ENCODE measurements around the gene HLA-DRB5.
A peak's percentile ranks its signal among the peaks of the same experiment; 100 is the strongest.
"Not testable (repeated sequence)": the region's sequence is repeated elsewhere in the genome, so short reads cannot be mapped to it uniquely, and the experiment has no call there.

Gene HLA-DRB5

GRCh38 chr6:32529697-32530430 lies at the start of gene HLA-DRB5:
TSS of gene HLA-DRB5 (minus strand) at chr6:32530287. CDS start at chr6:32530224, 63 bp downstream.
- no peaks in the 10 kb centered on the region for H3K9me3 Mint-ChIP-seq
- ATAC-seq (peak; percentile 80), DNase-seq (ENCODE audit: low spot score in 2 of 2) (peak; percentile 9 to 76)
- peaks cover 7% of the 10 kb centered on the region for H3K36me3 Mint-ChIP-seq
- peak within 1 kb of the TSS; percentile 66 for H3K4me3 Mint-ChIP-seq
- H3K27ac Mint-ChIP-seq = peak within 1 kb of the TSS; percentile 81
- H3K4me1 Mint-ChIP-seq = peaks cover 23% of the 10 kb centered on the region

- no peak for DNase-seq (ENCODE audit: low spot score in 2 of 2)
- no peak overlapping the region for H3K27ac Mint-ChIP-seq
- peaks cover 21% of the 10 kb centered on the region for H3K4me1 Mint-ChIP-seq
- peaks cover 70% of the 10 kb centered on the region for H3K36me3 Mint-ChIP-seq
- no peak overlapping the region for H3K4me3 Mint-ChIP-seq
- no peaks in the 10 kb centered on the region for H3K9me3 Mint-ChIP-seq
- ATAC-seq = no peak
These were observed 48.9 kb upstream of the HLA-DRB5 start for GRCh38 chr6:32578962-32579361.

- not testable (repeated sequence) for DNase-seq (ENCODE audit: low spot score in 2 of 2); H3K9me3 Mint-ChIP-seq; ATAC-seq; H3K4me3 Mint-ChIP-seq; H3K27ac Mint-ChIP-seq
- H3K4me1 Mint-ChIP-seq = peaks cover 14% of the 10 kb centered on the region
- peaks cover 61% of the 10 kb centered on the region for H3K36me3 Mint-ChIP-seq
These were observed 47.4 kb upstream of the HLA-DRB5 start for GRCh38 chr6:32577493-32577892.

- H3K4me3 Mint-ChIP-seq = no peak overlapping the region
- H3K36me3 Mint-ChIP-seq = peaks cover 48% of the 10 kb centered on the region
- peaks cover 12% of the 10 kb centered on the region for H3K4me1 Mint-ChIP-seq
- DNase-seq (ENCODE audit: low spot score in 2 of 2) (no peak), ATAC-seq (no peak)
- H3K27ac Mint-ChIP-seq = no peak overlapping the region
- H3K9me3 Mint-ChIP-seq = no peaks in the 10 kb centered on the region
These were observed 46.2 kb upstream of the HLA-DRB5 start for GRCh38 chr6:32576250-32576649.

- Mint-ChIP-seq H3K4me3 (no peak overlapping the region), H3K4me1 (peaks cover 16% of the 10 kb centered on the region), H3K27ac (no peak overlapping the region), H3K36me3 (no peaks in the 10 kb centered on the region), H3K9me3 (no peaks in the 10 kb centered on the region)
- DNase-seq (ENCODE audit: low spot score in 2 of 2) (no peak), ATAC-seq (no peak)
These were observed 40.3 kb upstream of the HLA-DRB5 start for GRCh38 chr6:32570363-32570905.

- H3K27ac Mint-ChIP-seq = peak overlapping the region; percentile 79
These were observed 38.5 kb upstream of the HLA-DRB5 start for GRCh38 chr6:32568561-32568960.

GRCh38 chr6:32566957-32567356 lies 36.9 kb upstream of the HLA-DRB5 start:
- Mint-ChIP-seq H3K9me3 (no peaks in the 10 kb centered on the region), H3K4me3 (no peak overlapping the region), H3K4me1 (peaks cover 16% of the 10 kb centered on the region), H3K27ac (no peak overlapping the region), H3K36me3 (no peaks in the 10 kb centered on the region)
- ATAC-seq (no peak), DNase-seq (ENCODE audit: low spot score in 2 of 2) (no peak)

More at GRCh38 chr6:32568561-32568960, 38.5 kb upstream of the HLA-DRB5 start:
- ATAC-seq = peak; percentile 60
- no peak for DNase-seq (ENCODE audit: low spot score in 2 of 2)
- H3K4me3 Mint-ChIP-seq = peak overlapping the region; percentile 46
- peaks cover 16% of the 10 kb centered on the region for H3K4me1 Mint-ChIP-seq
- no peaks in the 10 kb centered on the region for H3K36me3 Mint-ChIP-seq
- no peaks in the 10 kb centered on the region for H3K9me3 Mint-ChIP-seq

- DNase-seq (ENCODE audit: low spot score in 2 of 2) (no peak), ATAC-seq (no peak)
- Mint-ChIP-seq H3K27ac (no peak overlapping the region), H3K4me1 (peaks cover 16% of the 10 kb centered on the region), H3K36me3 (no peaks in the 10 kb centered on the region), H3K9me3 (no peaks in the 10 kb centered on the region), H3K4me3 (no peak overlapping the region)
These were observed 35.4 kb upstream of the HLA-DRB5 start for GRCh38 chr6:32565511-32565910.

- ATAC-seq (no peak), DNase-seq (ENCODE audit: low spot score in 2 of 2) (no peak)
- Mint-ChIP-seq H3K27ac (no peak overlapping the region), H3K9me3 (no peaks in the 10 kb centered on the region), H3K36me3 (peaks cover 7% of the 10 kb centered on the region), H3K4me3 (no peak overlapping the region), H3K4me1 (peaks cover 6% of the 10 kb centered on the region)
These were observed 32.9 kb upstream of the HLA-DRB5 start for GRCh38 chr6:32562940-32563339.

- Mint-ChIP-seq H3K4me1 (peaks cover 6% of the 10 kb centered on the region), H3K9me3 (no peaks in the 10 kb centered on the region)
- no peak for ATAC-seq
These were observed 29.7 kb upstream of the HLA-DRB5 start for GRCh38 chr6:32559747-32560146.

GRCh38 chr6:32558426-32559057 lies 28.5 kb upstream of the HLA-DRB5 start:
- Mint-ChIP-seq H3K9me3 (no peaks in the 10 kb centered on the region), H3K36me3 (peaks cover 7% of the 10 kb centered on the region), H3K4me3 (no peak overlapping the region), H3K4me1 (peaks cover 6% of the 10 kb centered on the region), H3K27ac (no peak overlapping the region)
- ATAC-seq (no peak), DNase-seq (ENCODE audit: low spot score in 2 of 2) (no peak)

More at GRCh38 chr6:32559747-32560146, 29.7 kb upstream of the HLA-DRB5 start:
- Mint-ChIP-seq H3K4me3 (no peak overlapping the region), H3K36me3 (peaks cover 7% of the 10 kb centered on the region), H3K27ac (no peak overlapping the region)
- DNase-seq (ENCODE audit: low spot score in 2 of 2) = no peak

- Mint-ChIP-seq H3K4me3 (no peak overlapping the region), H3K27ac (no peak overlapping the region), H3K4me1 (peaks cover 6% of the 10 kb centered on the region), H3K36me3 (peaks cover 7% of the 10 kb centered on the region), H3K9me3 (no peaks in the 10 kb centered on the region)
- ATAC-seq = no peak
- no peak for DNase-seq (ENCODE audit: low spot score in 2 of 2)
These were observed 24.3 kb upstream of the HLA-DRB5 start for GRCh38 chr6:32554116-32554965.

- no peaks in the 10 kb centered on the region for H3K4me1 Mint-ChIP-seq
- H3K9me3 Mint-ChIP-seq = no peaks in the 10 kb centered on the region
- no peaks in the 10 kb centered on the region for H3K36me3 Mint-ChIP-seq
- DNase-seq (ENCODE audit: low spot score in 2 of 2) (no peak), ATAC-seq (no peak)
- no peak overlapping the region for H3K4me3 Mint-ChIP-seq
- no peak overlapping the region for H3K27ac Mint-ChIP-seq
These were observed 23.1 kb upstream of the HLA-DRB5 start for GRCh38 chr6:32553037-32553742.

- H3K9me3 Mint-ChIP-seq = no peaks in the 10 kb centered on the region
- H3K36me3 Mint-ChIP-seq = no peaks in the 10 kb centered on the region
- no peak for ATAC-seq
- H3K4me3 Mint-ChIP-seq = no peak overlapping the region
- no peak for DNase-seq (ENCODE audit: low spot score in 2 of 2)
- no peaks in the 10 kb centered on the region for H3K4me1 Mint-ChIP-seq
- H3K27ac Mint-ChIP-seq = no peak overlapping the region
These were observed 21.3 kb upstream of the HLA-DRB5 start for GRCh38 chr6:32551410-32551809.

GRCh38 chr6:32539839-32540238 lies 9.8 kb upstream of the HLA-DRB5 start:
- Mint-ChIP-seq H3K36me3 (no peaks in the 10 kb centered on the region), H3K4me1 (no peaks in the 10 kb centered on the region), H3K27ac (no peak overlapping the region), H3K4me3 (no peak overlapping the region), H3K9me3 (no peaks in the 10 kb centered on the region)
- ATAC-seq (no peak), DNase-seq (ENCODE audit: low spot score in 2 of 2) (no peak)

All from stimulated activated effector memory CD8-positive, alpha-beta T cell treated with anti-CD3 and anti-CD28 coated beads, Interleukin-12 subunit alpha, Interleukin-12 subunit beta, amount 100 ng/mL, for 72 hours (primary cell).